Skeletal muscle satellite cell (primary cell): ENCODE results near the gene IL36B.

ENCODE experiments used
- H3K27me3 ChIP-seq: 2 replicates; pipeline ENCODE4 v1.7.0; 2013; ENCODE audit warnings: low read length; ENCODE audit not compliant: control insufficient read depth, insufficient read depth
- H3K36me3 ChIP-seq: 2 replicates; pipeline ENCODE4 v1.7.0; 2013; ENCODE audit warnings: mild to moderate bottlenecking, control low read depth, low read length; ENCODE audit not compliant: insufficient read depth
- H3K4me1 ChIP-seq: 2 replicates; pipeline ENCODE4 v1.7.0; 2013; ENCODE audit warnings: low read length; ENCODE audit not compliant: control insufficient read depth, insufficient read depth
- H3K4me2 ChIP-seq: 2 replicates; pipeline ENCODE4 v1.7.0; 2013; ENCODE audit warnings: mild to moderate bottlenecking, low read length
- H3K4me3 ChIP-seq: 2 replicates; pipeline ENCODE4 v1.7.0; 2013; ENCODE audit warnings: low read length
- H3K9ac ChIP-seq: 2 replicates; pipeline ENCODE4 v1.7.0; 2013; ENCODE audit warnings: mild to moderate bottlenecking, low read depth, low read length, moderate library complexity
- H3K9me3 ChIP-seq: replicated peaks from 2 replicates; pipeline ENCODE4 v1.7.0; 2013; ENCODE audit warnings: mild to moderate bottlenecking, control low read depth, low read length

The IL36B gene

GRCh38 chr2:113015655-113016054 lies 37.0 kb downstream of the IL36B start:
- no peak overlapping the region for H3K4me2 ChIP-seq
- no peak overlapping the region for H3K4me3 ChIP-seq
- no peaks in the 10 kb centered on the region for H3K4me1 ChIP-seq
- H3K9ac ChIP-seq, result no peak overlapping the region
- H3K36me3 ChIP-seq, result no peaks in the 10 kb centered on the region
- no peaks in the 10 kb centered on the region for H3K9me3 ChIP-seq
- H3K27me3 ChIP-seq, result peaks cover 24% of the 10 kb centered on the region

DNA sequence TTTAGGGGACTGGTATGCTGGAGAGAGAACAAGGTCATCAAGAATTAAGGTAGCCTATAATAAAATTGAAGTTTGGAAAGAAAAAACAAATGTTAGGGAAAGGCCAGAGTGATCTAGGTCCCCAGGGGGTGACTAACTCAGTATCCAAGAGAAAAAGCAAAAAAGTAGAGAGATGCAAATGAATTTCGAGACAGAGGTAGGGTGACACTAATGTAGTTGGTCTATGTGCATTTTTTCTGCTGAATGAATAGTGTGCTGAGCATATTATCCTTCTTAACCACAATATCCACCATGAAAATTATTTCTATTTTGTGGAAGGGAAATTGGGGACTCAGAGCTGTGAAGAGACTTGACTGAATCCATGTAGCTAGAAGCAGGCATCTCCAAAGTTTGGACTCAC lies 37.6 kb downstream of the IL36B start:
- H3K4me3 ChIP-seq, result no peak overlapping the region
- H3K36me3 ChIP-seq, result no peaks in the 10 kb centered on the region
- H3K27me3 ChIP-seq, result peaks cover 30% of the 10 kb centered on the region
- no peaks in the 10 kb centered on the region for H3K4me1 ChIP-seq
- no peak overlapping the region for H3K9ac ChIP-seq
- H3K4me2 ChIP-seq, result no peak overlapping the region
- H3K9me3 ChIP-seq, result no peaks in the 10 kb centered on the region

GRCh38 chr2:113014067-113014466 lies 38.6 kb downstream of the IL36B start:
- H3K9ac ChIP-seq, result no peak overlapping the region

GRCh38 chr2:113013336-113013661 lies 39.4 kb downstream of the IL36B start:
- H3K4me3 ChIP-seq, result no peak overlapping the region
- H3K9me3 ChIP-seq, result no peaks in the 10 kb centered on the region
- peaks cover 31% of the 10 kb centered on the region for H3K27me3 ChIP-seq
- H3K4me2 ChIP-seq, result no peak overlapping the region
- H3K36me3 ChIP-seq, result no peaks in the 10 kb centered on the region
- no peak overlapping the region for H3K9ac ChIP-seq
- no peaks in the 10 kb centered on the region for H3K4me1 ChIP-seq

More at GRCh38 chr2:113014067-113014466, 38.6 kb downstream of the IL36B start:
- H3K4me2 ChIP-seq, result no peak overlapping the region
- no peaks in the 10 kb centered on the region for H3K9me3 ChIP-seq
- no peak overlapping the region for H3K4me3 ChIP-seq
- no peaks in the 10 kb centered on the region for H3K4me1 ChIP-seq
- peaks cover 31% of the 10 kb centered on the region for H3K27me3 ChIP-seq
- H3K36me3 ChIP-seq, result no peaks in the 10 kb centered on the region

- Histone ChIP-seq H3K27me3 (peaks cover 29% of the 10 kb centered on the region), H3K4me3 (no peak overlapping the region), H3K36me3 (no peaks in the 10 kb centered on the region), H3K4me1 (no peaks in the 10 kb centered on the region), H3K4me2 (no peak overlapping the region), H3K9ac (no peak overlapping the region), H3K9me3 (no peaks in the 10 kb centered on the region)
Measured at GRCh38 chr2:113012436-113013335, 40.0 kb downstream of the IL36B start.

GRCh38 chr2:113011108-113011507 lies 41.6 kb downstream of the IL36B start:
- no peaks in the 10 kb centered on the region for H3K9me3 ChIP-seq
- peaks cover 24% of the 10 kb centered on the region for H3K27me3 ChIP-seq
- H3K4me3 ChIP-seq, result no peak overlapping the region
- no peak overlapping the region for H3K9ac ChIP-seq
- no peaks in the 10 kb centered on the region for H3K36me3 ChIP-seq
- H3K4me2 ChIP-seq, result no peak overlapping the region
- H3K4me1 ChIP-seq, result no peaks in the 10 kb centered on the region

DNA sequence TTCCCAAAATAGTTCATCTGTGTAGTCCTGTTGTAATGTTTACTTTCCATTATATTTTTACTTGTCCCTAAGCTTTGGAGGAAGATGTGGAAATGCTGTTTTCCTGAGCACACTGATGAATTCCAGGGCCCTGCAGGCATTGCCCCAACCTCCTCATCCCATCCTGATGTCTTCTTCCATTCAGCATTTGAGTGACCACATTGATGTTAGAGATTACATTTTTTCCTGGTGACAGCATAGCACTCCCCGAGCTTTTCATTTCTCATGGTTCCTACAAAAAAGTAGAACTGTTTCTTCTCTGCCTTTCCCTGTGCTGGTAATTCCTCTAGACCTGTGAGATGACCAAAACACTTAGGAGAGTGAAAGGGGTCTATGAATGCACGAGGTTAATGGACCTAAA lies 42.6 kb downstream of the IL36B start:
- no peaks in the 10 kb centered on the region for H3K9me3 ChIP-seq
- no peak overlapping the region for H3K4me3 ChIP-seq
- H3K4me2 ChIP-seq, result no peak overlapping the region
- no peak overlapping the region for H3K9ac ChIP-seq
- H3K36me3 ChIP-seq, result no peaks in the 10 kb centered on the region
- peaks cover 15% of the 10 kb centered on the region for H3K27me3 ChIP-seq
- no peaks in the 10 kb centered on the region for H3K4me1 ChIP-seq

DNA sequence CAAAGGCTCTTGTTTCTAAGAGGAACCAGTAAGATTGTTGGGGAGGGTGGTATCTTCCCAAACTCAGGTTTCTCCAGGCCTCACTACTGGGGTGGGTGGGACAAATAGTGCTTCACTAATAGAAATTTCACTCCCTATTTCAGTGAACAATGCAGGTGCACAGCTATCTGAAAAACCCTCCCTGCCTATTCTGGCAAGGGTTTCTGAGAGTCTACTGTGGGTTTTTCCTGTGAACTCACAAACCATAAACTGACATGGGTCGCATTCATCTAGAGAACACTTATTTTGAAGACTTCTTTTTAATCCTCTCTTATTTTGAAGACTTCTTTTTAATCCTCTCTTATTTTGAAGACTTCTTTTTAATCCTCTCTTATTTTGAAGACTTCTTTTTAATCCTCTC lies 43.0 kb downstream of the IL36B start:
- Histone ChIP-seq H3K9ac (no peak overlapping the region), H3K27me3 (peaks cover 13% of the 10 kb centered on the region), H3K4me2 (no peak overlapping the region), H3K4me3 (no peak overlapping the region), H3K9me3 (no peaks in the 10 kb centered on the region), H3K36me3 (no peaks in the 10 kb centered on the region), H3K4me1 (no peaks in the 10 kb centered on the region)

DNA sequence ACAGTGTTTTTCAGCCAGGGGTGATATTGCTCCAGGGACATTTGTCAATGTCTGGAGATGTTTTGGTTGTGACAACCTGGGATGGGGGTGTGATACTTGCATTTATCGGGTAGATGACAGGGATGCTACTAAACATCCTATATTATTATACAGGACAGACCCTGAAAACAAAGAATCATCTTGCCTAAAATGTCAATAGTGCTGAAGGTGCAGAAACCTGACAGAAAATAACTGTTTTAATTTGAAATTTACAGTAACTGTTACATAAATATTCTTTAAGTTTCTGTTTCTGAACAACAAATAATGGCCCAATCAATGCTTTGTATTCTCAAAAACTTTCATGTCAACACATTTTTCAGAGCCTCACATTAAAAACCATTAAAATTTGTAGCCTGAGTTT lies 45.4 kb downstream of the IL36B start:
- H3K9me3 ChIP-seq, result no peaks in the 10 kb centered on the region
- H3K4me3 ChIP-seq, result no peak overlapping the region
- H3K36me3 ChIP-seq, result no peaks in the 10 kb centered on the region
- H3K9ac ChIP-seq, result no peak overlapping the region
- no peaks in the 10 kb centered on the region for H3K4me1 ChIP-seq
- H3K4me2 ChIP-seq, result no peak overlapping the region
- peaks cover 13% of the 10 kb centered on the region for H3K27me3 ChIP-seq

GRCh38 chr2:113005030-113005509 lies 47.6 kb downstream of the IL36B start, which contains the start of gene IL36A:
TSS of gene IL36A (plus strand) at chr2:113005459. CDS start at chr2:113005872, 413 bp downstream.
- H3K4me2 ChIP-seq, result no peak within 1 kb of the TSS
- H3K4me1 ChIP-seq, result no peaks in the 10 kb centered on the region
- no peak within 1 kb of the TSS for H3K4me3 ChIP-seq
- no peak within 1 kb of the TSS for H3K9ac ChIP-seq
- no peaks in the 10 kb centered on the region for H3K9me3 ChIP-seq
- peaks cover 5% of the 10 kb centered on the region for H3K27me3 ChIP-seq
- H3K36me3 ChIP-seq, result no peaks in the 10 kb centered on the region

GRCh38 chr2:113002677-113003076 lies 50.0 kb downstream of the IL36B start:
- Histone ChIP-seq H3K4me3 (no peak overlapping the region), H3K9me3 (no peaks in the 10 kb centered on the region), H3K4me2 (no peak overlapping the region), H3K27me3 (peaks cover 4% of the 10 kb centered on the region), H3K4me1 (no peaks in the 10 kb centered on the region), H3K36me3 (no peaks in the 10 kb centered on the region), H3K9ac (no peak overlapping the region)

GRCh38 chr2:113000436-113000835 lies 52.2 kb downstream of the IL36B start:
- Histone ChIP-seq H3K9ac (no peak overlapping the region), H3K36me3 (no peaks in the 10 kb centered on the region), H3K4me3 (no peak overlapping the region), H3K4me1 (no peaks in the 10 kb centered on the region), H3K4me2 (no peak overlapping the region), H3K27me3 (no peaks in the 10 kb centered on the region), H3K9me3 (no peaks in the 10 kb centered on the region)
